HUES64 (cell line): ENCODE measurements around the gene LRP8.

ENCODE experiments used
- H3K27ac ChIP-seq: 2 replicates; pipeline ENCODE4 v1.7.0; 2013; ENCODE audit warnings: low read depth, low read length, inconsistent platforms
- H3K27me3 ChIP-seq: 2 replicates; pipeline ENCODE4 v1.6.1; 2013; ENCODE audit warnings: mild to moderate bottlenecking, low read length; ENCODE audit not compliant: insufficient read depth
- H3K36me3 ChIP-seq: 2 replicates; pipeline ENCODE4 v1.6.1; 2013; ENCODE audit warnings: mild to moderate bottlenecking, low read length; ENCODE audit not compliant: insufficient read depth
- H3K4me1 ChIP-seq: 2 replicates; pipeline ENCODE4 v1.6.1; 2013; ENCODE audit warnings: mild to moderate bottlenecking, low read length, moderate library complexity; ENCODE audit not compliant: insufficient read depth
- H3K4me3 ChIP-seq: 2 replicates; pipeline ENCODE4 v1.5.1; 2013; ENCODE audit warnings: mild to moderate bottlenecking, low read length, moderate library complexity
- H3K9ac ChIP-seq: 2 replicates; pipeline ENCODE4 v1.6.1; 2013; ENCODE audit warnings: mild to moderate bottlenecking, low read depth, low read length
- H3K9me3 ChIP-seq: 2 replicates; pipeline ENCODE4 v1.6.1; 2013; ENCODE audit warnings: low read depth, low read length; ENCODE audit not compliant: insufficient read depth
- WGBS: fragments of 150-250, 120-280 bp; methylation state at CpG from one replicate; pipeline ENCODE4 v1.1.7; 2013; ENCODE audit warnings: missing lambda C conversion rate; 5-methylcytosine and 5-hydroxymethylcytosine counted together

Gene LRP8

DNA sequence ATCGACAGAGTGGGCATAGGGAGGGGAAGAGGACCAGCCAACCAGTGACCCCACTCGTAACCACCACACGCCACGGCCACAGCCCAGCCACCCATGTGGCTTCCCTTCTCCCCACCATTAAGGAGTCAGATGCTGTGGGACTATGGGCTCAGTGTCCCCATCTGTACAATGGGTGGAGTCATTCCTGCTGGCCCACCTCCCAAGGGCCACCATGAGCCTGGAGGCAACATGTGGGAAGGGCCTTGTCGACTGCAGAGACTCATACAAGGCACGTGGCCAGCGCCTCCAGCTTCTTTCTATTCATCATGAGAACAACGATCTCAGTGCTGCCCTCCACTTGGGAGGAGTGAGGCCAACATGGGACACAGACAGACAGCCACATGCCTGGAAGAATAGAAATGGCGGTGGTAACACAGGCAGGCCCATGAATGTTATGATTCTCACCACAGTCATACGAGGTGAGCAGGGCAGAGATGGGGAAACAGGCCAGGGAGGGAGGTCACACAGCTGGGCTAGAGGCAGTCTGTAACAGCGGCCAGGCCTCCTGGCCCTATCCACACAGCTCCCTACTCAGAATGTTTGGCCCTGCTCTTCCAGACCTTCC is 16.1 kb downstream of the LRP8 start:
- H3K4me1 ChIP-seq: peaks cover 4% of the 10 kb centered on the region; the same call in 1 of the 2 replicates
- H3K36me3 ChIP-seq: peaks cover 28% of the 10 kb centered on the region
- H3K27ac ChIP-seq: no peak overlapping the region
- H3K9me3 ChIP-seq: no peaks in the 10 kb centered on the region
- H3K4me3 ChIP-seq: no peak overlapping the region
- no peaks in the 10 kb centered on the region for H3K27me3 ChIP-seq
- no peak overlapping the region for H3K9ac ChIP-seq
- WGBS: 95% methylated on average over 10 of the region's 11 CpGs

GRCh38 chr1:53310847-53311681 is 16.8 kb downstream of the LRP8 start:
- Histone ChIP-seq H3K9ac (no peak overlapping the region), H3K4me3 (no peak overlapping the region), H3K27ac (no peak overlapping the region), H3K27me3 (no peaks in the 10 kb centered on the region), H3K4me1 (no peaks in the 10 kb centered on the region; the same call in 1 of the 2 replicates), H3K9me3 (no peaks in the 10 kb centered on the region), H3K36me3 (peaks cover 30% of the 10 kb centered on the region)
- 89% methylated on average over 15 of the region's 15 CpGs for WGBS

DNA sequence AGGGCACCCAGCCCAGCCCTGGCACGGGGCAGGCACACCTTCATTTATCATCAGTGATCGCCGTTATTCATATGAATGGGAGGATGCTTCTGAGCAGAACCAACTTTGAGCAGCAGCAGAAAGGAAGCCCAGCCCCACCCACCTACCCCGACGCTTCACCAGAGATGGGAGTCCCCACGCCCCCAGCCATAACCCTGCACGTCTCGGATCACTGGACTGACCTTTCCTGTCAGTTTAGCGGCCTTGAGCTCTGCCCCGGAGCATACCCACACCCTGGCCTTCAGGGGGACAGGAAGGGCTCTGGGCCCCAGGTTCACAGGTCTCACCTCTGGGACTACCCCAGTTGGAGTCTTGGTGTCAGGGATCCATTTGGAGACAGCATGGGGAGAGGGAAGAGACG is 18.1 kb downstream of the LRP8 start:
- Histone ChIP-seq H3K9me3 (no peaks in the 10 kb centered on the region), H3K36me3 (peaks cover 24% of the 10 kb centered on the region), H3K9ac (no peak overlapping the region), H3K4me1 (no peaks in the 10 kb centered on the region; the same call in 1 of the 2 replicates), H3K27ac (no peak overlapping the region), H3K27me3 (no peaks in the 10 kb centered on the region), H3K4me3 (no peak overlapping the region)
- whole genome bisulfite sequencing: 93% methylated on average over 11 of the region's 11 CpGs

DNA sequence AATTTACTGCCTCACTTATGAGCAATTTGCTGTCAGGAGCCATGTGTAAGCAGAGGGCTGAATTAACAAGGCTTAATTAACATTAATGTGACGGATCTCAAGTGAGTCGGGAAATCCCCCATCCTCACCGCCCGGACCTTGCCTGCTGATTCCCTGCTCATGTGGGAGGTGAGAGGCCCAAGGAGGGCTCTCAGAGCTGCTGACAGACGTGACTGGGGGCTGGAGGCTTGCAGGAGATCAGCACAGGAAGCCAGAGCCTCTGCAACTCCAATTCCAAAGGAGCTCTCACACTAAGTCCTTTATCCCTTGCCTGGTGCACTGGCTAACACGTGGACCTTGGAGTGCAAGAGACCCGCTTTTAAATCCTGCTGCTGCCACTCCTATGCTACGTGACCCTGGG is 19.4 kb downstream of the LRP8 start:
- no peaks in the 10 kb centered on the region for H3K27me3 ChIP-seq
- no peak overlapping the region for H3K9ac ChIP-seq
- H3K4me3 ChIP-seq: no peak overlapping the region
- peaks cover 16% of the 10 kb centered on the region for H3K36me3 ChIP-seq
- H3K9me3 ChIP-seq: no peaks in the 10 kb centered on the region
- peaks cover 4% of the 10 kb centered on the region for H3K4me1 ChIP-seq
- 83% methylated on average over 8 of the region's 8 CpGs for WGBS
- no peak overlapping the region for H3K27ac ChIP-seq

GRCh38 chr1:53307037-53307436 is 20.8 kb downstream of the LRP8 start:
- H3K9ac ChIP-seq: no peak overlapping the region
- peaks cover 9% of the 10 kb centered on the region; the same call in 1 of the 2 replicates for H3K36me3 ChIP-seq
- peaks cover 4% of the 10 kb centered on the region for H3K4me1 ChIP-seq
- H3K27me3 ChIP-seq: no peaks in the 10 kb centered on the region
- H3K9me3 ChIP-seq: no peaks in the 10 kb centered on the region
- WGBS: 89% methylated on average over 4 of the region's 4 CpGs
- H3K4me3 ChIP-seq: no peak overlapping the region
- no peak overlapping the region for H3K27ac ChIP-seq

GRCh38 chr1:53306168-53306567 is 21.7 kb downstream of the LRP8 start:
- peaks cover 4% of the 10 kb centered on the region for H3K4me1 ChIP-seq
- H3K9me3 ChIP-seq: no peaks in the 10 kb centered on the region
- 84% methylated on average over 4 of the region's 4 CpGs for WGBS
- no peaks in the 10 kb centered on the region for H3K27me3 ChIP-seq
- H3K4me3 ChIP-seq: no peak overlapping the region
- H3K9ac ChIP-seq: no peak overlapping the region
- no peak overlapping the region for H3K27ac ChIP-seq
- H3K36me3 ChIP-seq: peaks cover 14% of the 10 kb centered on the region; the same call in 1 of the 2 replicates

- 80% methylated on average over 7 of the region's 7 CpGs for WGBS
- Histone ChIP-seq H3K4me1 (peaks cover 4% of the 10 kb centered on the region), H3K36me3 (peaks cover 14% of the 10 kb centered on the region; the same call in 1 of the 2 replicates), H3K9ac (no peak overlapping the region), H3K9me3 (no peaks in the 10 kb centered on the region), H3K4me3 (no peak overlapping the region), H3K27ac (no peak overlapping the region), H3K27me3 (no peaks in the 10 kb centered on the region)
Observed at GRCh38 chr1:53305650-53306049, 22.2 kb downstream of the LRP8 start.

DNA sequence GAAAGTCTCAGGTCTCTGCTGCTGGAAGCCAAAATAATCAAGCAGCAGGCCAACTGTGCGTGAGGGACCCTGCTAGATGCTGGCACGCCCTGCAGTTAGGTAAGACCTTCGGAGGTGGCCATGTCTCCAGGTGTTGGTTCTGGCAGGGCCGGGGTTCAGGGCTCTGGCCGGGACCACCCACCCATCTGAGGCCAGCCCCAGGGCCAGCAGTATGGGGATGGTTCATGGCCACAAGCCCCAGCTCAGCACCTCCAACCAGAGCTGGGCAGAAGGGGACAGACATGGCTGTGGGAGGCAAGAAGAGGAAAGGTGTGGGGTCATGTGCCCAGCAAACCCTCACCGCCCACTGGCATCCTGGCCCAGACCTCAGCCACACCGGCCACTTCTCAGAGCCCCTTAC is 23.3 kb downstream of the LRP8 start:
- WGBS: 94% methylated on average over 7 of the region's 7 CpGs
- Histone ChIP-seq H3K9me3 (no peaks in the 10 kb centered on the region), H3K27ac (no peak overlapping the region), H3K27me3 (no peaks in the 10 kb centered on the region), H3K4me1 (peaks cover 4% of the 10 kb centered on the region), H3K9ac (peak overlapping the region; percentile 42; the same call in 1 of the 2 replicates), H3K36me3 (peaks cover 14% of the 10 kb centered on the region; the same call in 1 of the 2 replicates), H3K4me3 (no peak overlapping the region)

DNA sequence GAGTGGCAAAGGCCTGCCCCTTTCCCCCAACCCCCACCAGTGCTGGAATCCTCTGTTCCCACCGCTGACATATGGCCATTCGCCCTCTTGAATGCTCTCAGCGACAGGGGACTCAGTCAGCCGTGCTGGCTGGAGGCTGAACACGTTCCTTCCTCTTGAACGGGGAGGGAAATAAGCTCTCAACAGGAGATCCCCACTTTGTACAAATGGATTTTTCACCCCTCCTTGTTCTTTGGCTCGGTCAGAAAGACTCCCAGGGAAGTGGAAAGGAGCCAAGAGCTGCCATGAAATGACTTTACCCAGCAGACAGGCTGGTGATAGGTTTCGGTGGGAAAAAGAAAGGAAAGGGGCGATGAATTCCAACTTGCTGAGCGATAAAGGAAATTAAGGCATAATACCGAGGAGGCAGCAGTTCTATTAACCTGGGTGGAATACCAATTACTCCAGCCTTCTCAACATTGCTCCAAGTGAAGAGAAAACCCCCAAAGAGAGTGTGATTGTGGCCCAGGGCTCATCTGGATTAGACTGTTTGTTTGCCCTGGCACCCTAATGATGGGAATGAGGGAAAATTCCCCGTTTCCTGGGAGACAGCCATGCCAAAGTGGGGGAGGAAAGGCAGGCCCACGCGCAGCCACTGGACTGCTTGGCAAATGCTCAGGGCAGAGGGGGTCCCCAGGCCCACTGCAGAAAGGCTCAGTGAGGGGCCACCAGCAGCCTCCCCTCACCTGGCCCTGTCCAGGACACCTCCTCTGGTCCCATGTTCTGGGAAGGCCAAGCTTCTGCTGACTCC is 23.9 kb downstream of the LRP8 start:
- Histone ChIP-seq H3K36me3 (peaks cover 14% of the 10 kb centered on the region; the same call in 1 of the 2 replicates), H3K27me3 (no peaks in the 10 kb centered on the region), H3K9ac (peak overlapping the region; percentile 42; the same call in 1 of the 2 replicates), H3K4me1 (peaks cover 4% of the 10 kb centered on the region), H3K4me3 (no peak overlapping the region), H3K27ac (0 out of 2 replicates have a peak overlapping the region, but pooled peaks have one; percentile 17), H3K9me3 (no peaks in the 10 kb centered on the region)
- WGBS: 88% methylated on average over 14 of the region's 14 CpGs

- WGBS: 88% methylated on average over 7 of the region's 7 CpGs
- Histone ChIP-seq H3K27me3 (no peaks in the 10 kb centered on the region), H3K9ac (no peak overlapping the region), H3K36me3 (peaks cover 11% of the 10 kb centered on the region; the same call in 1 of the 2 replicates), H3K4me1 (peaks cover 4% of the 10 kb centered on the region), H3K27ac (no peak overlapping the region), H3K4me3 (no peak overlapping the region), H3K9me3 (no peaks in the 10 kb centered on the region)
Observed at GRCh38 chr1:53303243-53303642, 24.6 kb downstream of the LRP8 start.

- WGBS: 88% methylated on average over 3 of the region's 3 CpGs
- no peak overlapping the region for H3K27ac ChIP-seq
- 0 out of 2 replicates have a peak, but pooled peaks cover 6% of the 10 kb centered on the region for H3K36me3 ChIP-seq
- no peak overlapping the region for H3K9ac ChIP-seq
- H3K27me3 ChIP-seq: no peaks in the 10 kb centered on the region
- H3K9me3 ChIP-seq: no peaks in the 10 kb centered on the region
- peaks cover 4% of the 10 kb centered on the region for H3K4me1 ChIP-seq
- H3K4me3 ChIP-seq: no peak overlapping the region
Observed at GRCh38 chr1:53299233-53299632, 28.6 kb downstream of the LRP8 start.
